GM23248 (cell line): ENCODE measurements around the gene NRG3.

Source experiments
- EZH2 ChIP-seq: fragments of 200-600 bp; sonication (generic); IDR thresholded peaks from 2 replicates; pipeline ENCODE4 v1.6.1; 2018; ENCODE audit warnings: antibody characterized with exemption, mild to moderate bottlenecking; ENCODE audit not compliant: insufficient read depth, poor library complexity, severe bottlenecking
- EZH2phosphoT487 ChIP-seq: fragments of 200-600 bp; sonication (generic); IDR thresholded peaks from 2 replicates; pipeline ENCODE4 v1.6.1; 2018; ENCODE audit warnings: antibody characterized with exemption, moderate library complexity, mild to moderate bottlenecking, low read depth; ENCODE audit not compliant: insufficient read depth

GRCh38 chr10:82621680-82622079, 746.7 kb downstream of the NRG3 start:
- TF ChIP-seq EZH2phosphoT487 (no peak), EZH2 (no peak)
